RWPE1 (cell line): ENCODE data around the gene CHCHD3.

Source experiments
- CTCF ChIA-PET: fragments of 350-600 bp; sonication (Branson Sonifier 250); formaldehyde crosslinking; extraction: SDS; loops from one replicate; lab custom pipeline; 2021; lab: Yijun Ruan, JAX
- POLR2A ChIA-PET: fragments of 400-600 bp; formaldehyde crosslinking; extraction: SDS; loops from one replicate; lab custom pipeline; 2020; ENCODE audit warnings: antibody characterized with exemption; ENCODE audit not compliant: low non-redundant PET; lab: Yijun Ruan, JAX
- DNase-seq: peaks from one replicate; pipeline ENCODE4 v3.0.0; 2012; ENCODE audit warnings: low spot score
- H3K27ac ChIP-seq: fragments of 450-650 bp; 2 replicates; pipeline ENCODE4 v1.5.1; 2017
- CTCF ChIP-seq: fragments of 450-650 bp; conservative IDR thresholded peaks from 2 replicates; pipeline ENCODE4 v1.5.1; 2017; ENCODE audit warnings: low read depth, mild to moderate bottlenecking

The CHCHD3 gene

DNA sequence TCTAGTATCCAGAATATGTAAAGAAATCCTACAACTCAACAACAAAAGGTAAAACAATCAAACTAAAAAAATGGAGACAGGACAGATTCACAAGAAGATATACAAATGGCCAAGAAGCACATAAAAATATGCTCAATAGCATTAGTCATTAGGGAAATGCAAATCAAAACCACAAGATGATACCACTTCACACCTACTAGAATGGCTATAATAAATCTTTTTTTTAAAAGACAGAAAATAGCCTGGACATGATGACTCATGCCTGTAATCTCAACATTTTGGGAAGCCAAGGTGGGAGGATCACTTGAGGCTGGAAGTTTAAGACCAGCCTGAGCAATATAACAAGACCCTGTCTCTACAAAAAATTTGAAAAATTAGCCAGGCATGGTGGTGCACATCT lies 27.9 kb upstream of the CHCHD3 start:
- CTCF ChIA-PET: no interaction called here
- H3K27ac ChIP-seq: no peak overlapping the region
- DNase-seq: no peak
- no peak for TF ChIP-seq CTCF
- POLR2A ChIA-PET: no interaction called here

DNA sequence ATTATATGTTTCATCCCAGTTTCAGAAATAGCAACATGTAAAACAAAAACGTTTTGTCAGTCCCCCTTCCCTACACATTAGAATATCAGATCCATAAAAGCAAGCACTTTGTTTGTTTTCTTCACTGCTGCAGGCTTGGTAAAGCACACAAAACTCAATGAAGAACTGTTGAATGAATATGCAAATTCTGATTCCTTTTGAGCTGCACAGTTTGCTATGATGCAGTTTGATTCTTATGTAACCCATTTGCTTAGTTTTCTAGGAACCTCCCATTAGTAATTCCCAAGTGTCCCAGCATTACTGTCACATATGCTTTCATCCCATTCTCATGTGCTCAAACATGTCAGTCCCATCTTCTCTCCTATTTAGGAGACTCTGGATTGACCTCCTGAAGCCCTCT lies 26.1 kb upstream of the CHCHD3 start:
- no peak overlapping the region for H3K27ac ChIP-seq
- ChIA-PET CTCF (no interaction called here), POLR2A (no interaction called here)
- TF ChIP-seq CTCF: no peak
- DNase-seq: no peak

GRCh38 chr7:133102276-133103060 lies 20.6 kb upstream of the CHCHD3 start:
- POLR2A ChIA-PET: no interaction called here
- H3K27ac ChIP-seq: no peak overlapping the region
- CTCF ChIA-PET: no interaction called here
- DNase-seq: no peak
- no peak for TF ChIP-seq CTCF

DNA sequence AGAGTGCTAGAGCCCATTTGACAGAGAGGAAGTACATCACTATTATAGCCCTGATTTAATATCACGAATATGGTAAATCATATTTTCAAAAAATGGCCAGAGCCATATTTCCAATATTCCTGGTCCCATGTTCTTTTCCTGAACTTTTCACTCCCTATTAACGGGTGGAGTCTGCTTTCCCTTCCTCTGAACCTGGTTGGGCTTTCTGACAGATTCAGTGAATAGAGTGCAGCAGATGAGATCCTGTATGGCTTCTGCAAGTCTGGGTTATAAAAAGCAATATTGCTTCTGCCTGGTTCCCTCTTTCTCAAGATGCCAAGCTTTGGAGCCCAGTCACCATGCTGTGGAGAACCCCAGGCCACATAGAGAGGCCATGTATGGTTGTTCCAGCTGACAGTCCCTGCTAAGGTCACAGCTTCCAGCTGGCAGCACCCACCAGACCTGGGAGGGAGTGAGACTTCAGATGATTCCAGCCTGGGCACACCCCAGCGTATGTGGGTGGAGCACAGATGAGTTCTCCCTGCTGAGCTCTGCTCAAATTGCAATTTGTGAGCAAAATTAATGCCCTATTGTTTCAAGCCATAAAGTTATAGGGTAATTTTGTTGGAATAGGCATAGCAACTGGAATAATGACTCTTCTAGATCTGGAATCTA lies 17.9 kb upstream of the CHCHD3 start:
- DNase-seq: no peak
- POLR2A ChIA-PET: no interaction called here
- H3K27ac ChIP-seq: no peak overlapping the region
- CTCF ChIA-PET: no interaction called here
- no peak for TF ChIP-seq CTCF

DNA sequence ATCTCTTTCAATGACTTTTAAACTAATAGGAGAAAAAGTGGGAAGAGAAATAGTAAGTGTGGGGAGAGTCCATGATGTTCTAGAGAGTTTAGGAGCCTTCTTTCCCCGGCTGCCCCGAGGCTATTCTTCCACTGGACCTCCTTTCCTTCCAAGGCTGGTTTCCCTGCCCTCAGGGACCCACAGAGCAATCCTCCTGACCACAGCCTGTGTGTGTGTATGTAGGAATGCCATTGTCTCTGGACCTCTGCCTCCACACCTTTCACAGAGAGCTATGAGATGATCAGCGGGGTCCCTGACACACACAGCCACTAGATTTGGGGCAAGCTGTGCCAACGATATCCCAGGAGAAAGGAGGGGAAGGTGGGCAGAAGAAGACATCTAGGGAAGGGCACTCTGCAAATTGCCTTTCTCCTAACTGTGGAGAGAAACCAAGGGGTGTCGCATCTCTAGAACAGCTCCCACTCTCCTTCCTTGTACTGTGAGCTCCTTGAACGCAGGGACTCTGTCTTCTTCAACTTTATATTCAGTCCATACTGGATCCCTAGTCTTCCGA lies 13.3 kb upstream of the CHCHD3 start:
- H3K27ac ChIP-seq: no peak overlapping the region
- no peak for DNase-seq
- TF ChIP-seq CTCF: no peak
- ChIA-PET CTCF (no interaction called here), POLR2A (interaction anchor here (0.5 kb wide), 1 partner anchor 140 kb away, joined by 3 read pairs; no protein-coding TSS in a partner anchor)

DNA sequence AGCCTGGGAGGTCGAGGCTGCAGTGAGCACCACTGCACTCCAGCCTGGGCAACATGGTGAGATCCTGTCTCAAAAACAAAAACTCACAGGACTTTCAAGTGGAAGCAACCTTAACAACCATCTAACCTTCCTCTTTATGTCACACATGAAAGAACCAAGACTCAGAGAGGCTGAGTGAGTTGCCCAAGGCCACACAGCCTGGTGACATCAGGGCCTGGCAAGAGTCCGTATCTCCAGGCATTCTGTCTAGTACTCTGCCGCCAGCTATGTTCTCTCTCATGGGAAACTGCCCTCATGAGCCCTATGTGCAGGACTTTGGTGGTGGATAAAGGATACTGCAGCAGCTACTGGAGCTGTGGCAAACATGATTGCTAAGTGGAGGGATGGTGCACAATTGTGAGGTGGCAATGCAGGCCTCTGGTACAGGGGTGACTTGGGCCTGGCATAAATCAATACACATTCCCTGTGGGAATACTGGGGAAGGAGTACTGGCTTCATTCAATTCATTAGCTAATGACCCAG lies 10.1 kb upstream of the CHCHD3 start:
- no peak overlapping the region for H3K27ac ChIP-seq
- TF ChIP-seq CTCF: no peak
- DNase-seq: no peak
- ChIA-PET CTCF (no interaction called here), POLR2A (no interaction called here)
